ENCODE results near the gene KRTAP5-7. TPM values are rescaled to one million over a fixed set of nuclear protein-coding genes. Genes with fewer than 3 reads are reported as not detected.

Gene KRTAP5-7
- total and polyA plus RNA-seq, 2 donors from 2014 or later, result 0.22 TPM; not detected in 1

- no peak for DNase-seq
- FAIRE-seq, result no peak
- intact Hi-C loops (cut with DNase I), result no loop called here
- H3K36me3 ChIP-seq (ENCODE audit: control insufficient read depth in 2 of 3, insufficient read depth in 3 of 3, low read length in 3 of 3), result no peaks in the 10 kb centered on the region
- no peak overlapping the region for H3K4me3 ChIP-seq (ENCODE audit: low read length in 3 of 3)
- H3K27ac ChIP-seq (ENCODE audit: low read depth in 2 of 2, low read length in 2 of 2), result no peak overlapping the region
- TF ChIP-seq, protein P1, sequence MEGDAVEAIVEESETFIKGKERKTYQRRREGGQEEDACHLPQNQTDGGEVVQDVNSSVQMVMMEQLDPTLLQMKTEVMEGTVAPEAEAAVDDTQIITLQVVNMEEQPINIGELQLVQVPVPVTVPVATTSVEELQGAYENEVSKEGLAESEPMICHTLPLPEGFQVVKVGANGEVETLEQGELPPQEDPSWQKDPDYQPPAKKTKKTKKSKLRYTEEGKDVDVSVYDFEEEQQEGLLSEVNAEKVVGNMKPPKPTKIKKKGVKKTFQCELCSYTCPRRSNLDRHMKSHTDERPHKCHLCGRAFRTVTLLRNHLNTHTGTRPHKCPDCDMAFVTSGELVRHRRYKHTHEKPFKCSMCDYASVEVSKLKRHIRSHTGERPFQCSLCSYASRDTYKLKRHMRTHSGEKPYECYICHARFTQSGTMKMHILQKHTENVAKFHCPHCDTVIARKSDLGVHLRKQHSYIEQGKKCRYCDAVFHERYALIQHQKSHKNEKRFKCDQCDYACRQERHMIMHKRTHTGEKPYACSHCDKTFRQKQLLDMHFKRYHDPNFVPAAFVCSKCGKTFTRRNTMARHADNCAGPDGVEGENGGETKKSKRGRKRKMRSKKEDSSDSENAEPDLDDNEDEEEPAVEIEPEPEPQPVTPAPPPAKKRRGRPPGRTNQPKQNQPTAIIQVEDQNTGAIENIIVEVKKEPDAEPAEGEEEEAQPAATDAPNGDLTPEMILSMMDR (IDR thresholded peaks at IDR 0.05; ENCODE audit: borderline replicate concordance, extremely low read depth, insufficient read depth), result no peak
- no peaks in the 10 kb centered on the region for H3K27me3 ChIP-seq (ENCODE audit: control insufficient read depth, insufficient read depth, low read length)
- H3K9ac ChIP-seq (ENCODE audit: low read length in 3 of 3), result no peak overlapping the region
- H3K9me3 ChIP-seq (ENCODE audit: control insufficient read depth in 2 of 3, insufficient read depth in 1 of 3, low read length in 3 of 3), result no peaks in the 10 kb centered on the region
- H3K4me1 ChIP-seq (ENCODE audit: control insufficient read depth in 2 of 3, insufficient read depth in 2 of 3, low read depth in 1 of 3, low read length in 3 of 3), result no peaks in the 10 kb centered on the region
Measured at GRCh38 chr11:71558996-71559395, 31.9 kb downstream of the KRTAP5-7 start.

- Histone ChIP-seq H3K27ac (ENCODE audit: low read depth in 2 of 2, low read length in 2 of 2) (no peak overlapping the region), H3K9me3 (ENCODE audit: control insufficient read depth in 2 of 3, insufficient read depth in 1 of 3, low read length in 3 of 3) (no peaks in the 10 kb centered on the region), H3K4me1 (ENCODE audit: control insufficient read depth in 2 of 3, insufficient read depth in 2 of 3, low read depth in 1 of 3, low read length in 3 of 3) (no peaks in the 10 kb centered on the region), H3K9ac (ENCODE audit: low read length in 3 of 3) (no peak overlapping the region), H3K27me3 (ENCODE audit: control insufficient read depth, insufficient read depth, low read length) (no peaks in the 10 kb centered on the region), H3K4me3 (ENCODE audit: low read length in 3 of 3) (no peak overlapping the region), H3K36me3 (ENCODE audit: control insufficient read depth in 2 of 3, insufficient read depth in 3 of 3, low read length in 3 of 3) (no peaks in the 10 kb centered on the region)
- intact Hi-C loops (cut with DNase I), result no loop called here
- TF ChIP-seq, protein P1 (IDR thresholded peaks at IDR 0.05; ENCODE audit: borderline replicate concordance, extremely low read depth, insufficient read depth), result no peak
- DNase-seq (no peak), FAIRE-seq (no peak)
Measured at GRCh38 chr11:71562120-71562519, 35.1 kb downstream of the KRTAP5-7 start.

DNA sequence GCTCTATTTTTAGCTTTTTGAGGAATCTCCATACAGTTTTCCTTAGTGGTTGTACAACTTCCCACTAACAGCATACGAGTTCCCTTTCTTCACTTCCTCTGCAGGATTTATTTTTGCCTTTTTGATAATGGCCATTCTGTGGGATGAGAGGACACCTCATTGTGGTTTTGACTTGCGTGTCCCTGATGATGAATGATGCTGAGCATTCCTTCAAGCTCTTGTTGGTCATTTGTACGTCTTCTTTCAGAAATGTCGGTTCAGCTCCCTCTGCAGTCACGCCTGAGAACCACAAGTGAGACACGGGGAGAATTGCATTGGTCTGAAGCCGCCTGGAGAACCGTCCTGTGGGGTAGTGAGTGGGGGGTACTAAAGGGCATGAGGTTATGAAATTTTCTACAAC lies 36.3 kb downstream of the KRTAP5-7 start:
- H3K36me3 ChIP-seq (ENCODE audit: control insufficient read depth in 2 of 3, insufficient read depth in 3 of 3, low read length in 3 of 3), result no peaks in the 10 kb centered on the region
- no peak overlapping the region for H3K4me3 ChIP-seq (ENCODE audit: low read length in 3 of 3)
- H3K9ac ChIP-seq (ENCODE audit: low read length in 3 of 3), result no peak overlapping the region
- no peak overlapping the region for H3K27ac ChIP-seq (ENCODE audit: low read depth in 2 of 2, low read length in 2 of 2)
- DNase-seq (peak in 2 of 5 donors; percentile 29 to 44), FAIRE-seq (no peak)
- no peaks in the 10 kb centered on the region for H3K9me3 ChIP-seq (ENCODE audit: control insufficient read depth in 2 of 3, insufficient read depth in 1 of 3, low read length in 3 of 3)
- intact Hi-C loops (cut with DNase I), result no loop called here
- TF ChIP-seq, protein P1 (IDR thresholded peaks at IDR 0.05; ENCODE audit: borderline replicate concordance, extremely low read depth, insufficient read depth), result peak; percentile 20
- no peaks in the 10 kb centered on the region for H3K4me1 ChIP-seq (ENCODE audit: control insufficient read depth in 2 of 3, insufficient read depth in 2 of 3, low read depth in 1 of 3, low read length in 3 of 3)
- no peaks in the 10 kb centered on the region for H3K27me3 ChIP-seq (ENCODE audit: control insufficient read depth, insufficient read depth, low read length)

GRCh38 chr11:71564430-71564829 lies 37.4 kb downstream of the KRTAP5-7 start:
- Histone ChIP-seq H3K27ac (ENCODE audit: low read depth in 2 of 2, low read length in 2 of 2) (no peak overlapping the region), H3K4me1 (ENCODE audit: control insufficient read depth in 2 of 3, insufficient read depth in 2 of 3, low read depth in 1 of 3, low read length in 3 of 3) (no peaks in the 10 kb centered on the region), H3K4me3 (ENCODE audit: low read length in 3 of 3) (no peak overlapping the region), H3K9ac (ENCODE audit: low read length in 3 of 3) (no peak overlapping the region), H3K27me3 (ENCODE audit: control insufficient read depth, insufficient read depth, low read length) (no peaks in the 10 kb centered on the region), H3K36me3 (ENCODE audit: control insufficient read depth in 2 of 3, insufficient read depth in 3 of 3, low read length in 3 of 3) (no peaks in the 10 kb centered on the region), H3K9me3 (ENCODE audit: control insufficient read depth in 2 of 3, insufficient read depth in 1 of 3, low read length in 3 of 3) (no peaks in the 10 kb centered on the region)
- intact Hi-C loops (cut with DNase I), result no loop called here
- FAIRE-seq (no peak), DNase-seq (no peak)
- TF ChIP-seq, protein P1 (IDR thresholded peaks at IDR 0.05; ENCODE audit: borderline replicate concordance, extremely low read depth, insufficient read depth), result no peak
